Endothelial cell of umbilical vein (primary cell): Measurements from ENCODE around the gene OR4N2. TPM values are rescaled to one million over a fixed set of nuclear protein-coding genes. Genes with fewer than 3 reads are reported as not detected.
"Not testable (repeated sequence)": the region's sequence is repeated elsewhere in the genome, so short reads cannot be mapped to it uniquely, and the experiment has no call there.

Experiments
- BruUV-seq: library from RNA; stranded (reverse); fragments of 400-500 nt; replicated peaks from 2 replicates; lab custom pipeline; 2021; lab: Mats Ljungman, UMichigan
- CTCF ChIA-PET: fragments of 300-600, 350-600 bp; sonication (Branson Sonifier 250); formaldehyde crosslinking; loops from one replicate; lab custom pipeline; 2021; ENCODE audit warnings: antibody characterized with exemption, inconsistent platforms; lab: Charles Lee
- POLR2A ChIA-PET: fragments of 300-600, 350-600 bp; sonication (Branson Sonifier 250); formaldehyde crosslinking; loops from one replicate; lab custom pipeline; 2021; ENCODE audit warnings: antibody characterized with exemption, inconsistent platforms; lab: Charles Lee
- DNase-seq: peaks from one replicate; pipeline ENCODE4 v3.0.0-alpha.2; 2011; ENCODE audit warnings: low read depth, low spot score
- FAIRE-seq: peaks from 2 replicates; lab custom pipeline; 2011; peaks lifted over from hg19 to GRCh38; lab: Jason Lieb, UNC
- H2AFZ ChIP-seq: 2 replicates; pipeline ENCODE4 v1.6.0; 2012; ENCODE audit warnings: low read depth, low read length, control low read depth, inconsistent platforms
- H3K27ac ChIP-seq: 2 replicates; pipeline ENCODE4 v1.5.1; 2011; ENCODE audit warnings: low read depth, mild to moderate bottlenecking, control low read depth, low read length, moderate library complexity; ENCODE audit not compliant: insufficient read depth
- H3K27me3 ChIP-seq, 2 experiments: 2 replicates each; pipeline versions ENCODE4 v1.6.0 to v1.6.1; 2011; ENCODE audit warnings: low read length in 2 of 2, mixed read lengths in 1 of 2; ENCODE audit not compliant: control insufficient read depth in 2 of 2, insufficient read depth in 2 of 2
- H3K36me3 ChIP-seq, 2 experiments: 2 replicates in 1 of 2; 3 replicates in 1 of 2; pipeline ENCODE4 v1.5.1; 2011; ENCODE audit warnings: low read length in 2 of 2, mild to moderate bottlenecking in 1 of 2, moderate library complexity in 1 of 2; ENCODE audit not compliant: control insufficient read depth in 2 of 2, insufficient read depth in 2 of 2; ENCODE audit errors: extremely low read depth in 1 of 2
- H3K4me1 ChIP-seq: 3 replicates; pipeline ENCODE4 v1.5.1; 2011; ENCODE audit warnings: mild to moderate bottlenecking, low read length; ENCODE audit not compliant: control insufficient read depth, insufficient read depth; ENCODE audit errors: extremely low read depth
- H3K4me2 ChIP-seq: 2 replicates; pipeline ENCODE4 v1.6.1; 2011; ENCODE audit warnings: low read length, control low read depth, mixed read lengths; ENCODE audit not compliant: insufficient read depth
- H3K4me3 ChIP-seq, 3 experiments: fragments of 200-600 bp in 1 of 3; sonication (generic), shearing (Covaris generic) in 1 of 3; replicated peaks in 1 of 3; 2 replicates each; pipeline ENCODE4 v1.5.1; 2011 to 2016; ENCODE audit warnings: control low read depth in 3 of 3, low read length in 3 of 3, mild to moderate bottlenecking in 2 of 3, inconsistent platforms in 1 of 3, low read depth in 1 of 3, moderate library complexity in 1 of 3; ENCODE audit not compliant: insufficient read depth in 1 of 3
- H3K79me2 ChIP-seq: 2 replicates; pipeline ENCODE4 v1.6.0; 2012; ENCODE audit warnings: low read length, inconsistent platforms; ENCODE audit not compliant: control insufficient read depth, insufficient read depth
- H3K9ac ChIP-seq: replicated peaks from 2 replicates; pipeline ENCODE3; 2011; ENCODE audit warnings: low read length, control low read depth; ENCODE audit not compliant: insufficient read depth; ENCODE audit errors: extremely low read depth
- H3K9me1 ChIP-seq: replicated peaks from 3 replicates; pipeline ENCODE4 v1.6.0; 2011; ENCODE audit warnings: mild to moderate bottlenecking, low read length; ENCODE audit not compliant: control insufficient read depth, insufficient read depth; ENCODE audit errors: extremely low read depth
- H3K9me3 ChIP-seq: replicated peaks from 2 replicates; pipeline ENCODE4 v1.5.1; 2012; ENCODE audit warnings: low read length, inconsistent platforms; ENCODE audit not compliant: control insufficient read depth, insufficient read depth
- H4K20me1 ChIP-seq: replicated peaks from 2 replicates; pipeline ENCODE3; 2011; ENCODE audit warnings: mild to moderate bottlenecking, low read length; ENCODE audit not compliant: control insufficient read depth, insufficient read depth; ENCODE audit errors: extremely low read depth
- EZH2 ChIP-seq: IDR thresholded peaks from 2 replicates; pipeline ENCODE4 v1.6.1; 2012; ENCODE audit warnings: borderline replicate concordance, low read depth, mild to moderate bottlenecking, moderate library complexity, low read length, inconsistent platforms; ENCODE audit not compliant: severe bottlenecking
- FOS ChIP-seq: IDR thresholded peaks from 2 replicates; pipeline ENCODE4 v1.6.1; 2011; ENCODE audit warnings: mild to moderate bottlenecking, low read length, moderate library complexity, borderline replicate concordance; ENCODE audit not compliant: insufficient read depth
- POLR2A ChIP-seq: IDR thresholded peaks from 2 replicates; pipeline ENCODE4 v1.6.1; 2012; ENCODE audit warnings: low read depth, mild to moderate bottlenecking, control low read depth, low read length
- dilution Hi-C: fragments of 300-500 bp; cut with MboI; formaldehyde crosslinking; loops from one replicate; pipeline ENCODE4 v1.15.0; 2019; ENCODE audit warnings: low sequenced_read_pairs; ENCODE audit not compliant: extremely low pct_ligation_motif_present
- intact Hi-C: fragments of 100-400 bp; cut with micrococcal nuclease; formaldehyde crosslinking; loops from one replicate; pipeline ENCODE4 v1.10.0; 2022
- polyA plus RNA-seq, 4 experiments: library from polyadenylated mRNA; depleted of rRNA in 3 of 4; stranded (reverse) in 3 of 4; unstranded in 1 of 4; fragments of >200 nt; gene quantifications; 2 replicates each; pipeline versions ENCODE4 v1.2.1 to v1.2.3, GENCODE V29; 2011 to 2012; ENCODE audit warnings: missing spikeins in 1 of 4
- total RNA-seq: library from RNA; stranded (reverse); gene quantifications from 2 replicates; pipeline ENCODE4 v1.2.3, GENCODE V29; 2021
- TF ChIP-seq, protein P1 (sequence below), 2 donors: IDR thresholded peaks; 1 replicate in 1 of 2; 2 replicates in 1 of 2; pipeline ENCODE4 v1.5.1; 2011; ENCODE audit warnings: low read length in 2 of 2, mild to moderate bottlenecking in 2 of 2, moderate library complexity in 2 of 2, control low read depth in 1 of 2, inconsistent platforms in 1 of 2, low read depth in 1 of 2; ENCODE audit not compliant: insufficient read depth in 1 of 2; ENCODE audit errors: extremely low read depth in 1 of 2

OR4N2 gene
- total and polyA plus RNA-seq, 2 donors (not counting 3 experiments of a cell fraction or from before 2014, with no cell fraction given): not detected

DNA sequence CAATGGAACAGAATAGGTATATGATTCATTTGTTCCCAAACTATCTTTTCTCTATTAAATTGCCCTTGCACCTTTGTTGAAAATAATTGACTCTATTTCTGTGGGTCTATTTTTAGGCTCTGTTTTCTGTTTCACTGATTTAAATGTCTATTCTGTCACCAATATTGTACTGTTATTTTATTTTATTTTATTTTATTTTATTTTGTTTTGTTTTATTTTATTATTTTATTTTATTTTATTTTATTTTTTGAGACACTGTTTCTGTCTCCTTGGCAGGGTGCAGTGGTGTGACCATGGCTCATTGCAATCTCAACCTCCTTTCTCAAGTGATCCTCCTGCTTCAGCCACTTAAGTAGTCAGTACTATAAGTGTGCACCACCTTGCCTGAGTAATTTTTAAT, 34.9 kb downstream of the OR4N2 start:
- TF ChIP-seq POLR2A: no peak
- TF ChIP-seq, protein P1, sequence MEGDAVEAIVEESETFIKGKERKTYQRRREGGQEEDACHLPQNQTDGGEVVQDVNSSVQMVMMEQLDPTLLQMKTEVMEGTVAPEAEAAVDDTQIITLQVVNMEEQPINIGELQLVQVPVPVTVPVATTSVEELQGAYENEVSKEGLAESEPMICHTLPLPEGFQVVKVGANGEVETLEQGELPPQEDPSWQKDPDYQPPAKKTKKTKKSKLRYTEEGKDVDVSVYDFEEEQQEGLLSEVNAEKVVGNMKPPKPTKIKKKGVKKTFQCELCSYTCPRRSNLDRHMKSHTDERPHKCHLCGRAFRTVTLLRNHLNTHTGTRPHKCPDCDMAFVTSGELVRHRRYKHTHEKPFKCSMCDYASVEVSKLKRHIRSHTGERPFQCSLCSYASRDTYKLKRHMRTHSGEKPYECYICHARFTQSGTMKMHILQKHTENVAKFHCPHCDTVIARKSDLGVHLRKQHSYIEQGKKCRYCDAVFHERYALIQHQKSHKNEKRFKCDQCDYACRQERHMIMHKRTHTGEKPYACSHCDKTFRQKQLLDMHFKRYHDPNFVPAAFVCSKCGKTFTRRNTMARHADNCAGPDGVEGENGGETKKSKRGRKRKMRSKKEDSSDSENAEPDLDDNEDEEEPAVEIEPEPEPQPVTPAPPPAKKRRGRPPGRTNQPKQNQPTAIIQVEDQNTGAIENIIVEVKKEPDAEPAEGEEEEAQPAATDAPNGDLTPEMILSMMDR (IDR thresholded peaks at IDR 0.05; ENCODE audit: extremely low read depth in 1 of 2, insufficient read depth in 1 of 2, low read depth in 1 of 2, low read length in 2 of 2): no peak
- Histone ChIP-seq H4K20me1 (no peaks in the 10 kb centered on the region), H3K9me1 (no peaks in the 10 kb centered on the region), H3K36me3 (no peaks in the 10 kb centered on the region), H3K4me1 (no peaks in the 10 kb centered on the region), H3K79me2 (no peaks in the 10 kb centered on the region), H3K4me3 (no peak overlapping the region), H3K9ac (no peak overlapping the region), H3K27me3 (no peaks in the 10 kb centered on the region), H3K9me3 (no peaks in the 10 kb centered on the region), H3K27ac (no peak overlapping the region), H3K4me2 (no peak overlapping the region), H2AFZ (no peak overlapping the region)
- CTCF ChIA-PET: no interaction called here
- FAIRE-seq: no peak
- dilution Hi-C loops (no loop called here), intact Hi-C loops (no loop called here)
- no peak for DNase-seq
- POLR2A ChIA-PET: no interaction called here
- no TSS peak for BruUV-seq

DNA sequence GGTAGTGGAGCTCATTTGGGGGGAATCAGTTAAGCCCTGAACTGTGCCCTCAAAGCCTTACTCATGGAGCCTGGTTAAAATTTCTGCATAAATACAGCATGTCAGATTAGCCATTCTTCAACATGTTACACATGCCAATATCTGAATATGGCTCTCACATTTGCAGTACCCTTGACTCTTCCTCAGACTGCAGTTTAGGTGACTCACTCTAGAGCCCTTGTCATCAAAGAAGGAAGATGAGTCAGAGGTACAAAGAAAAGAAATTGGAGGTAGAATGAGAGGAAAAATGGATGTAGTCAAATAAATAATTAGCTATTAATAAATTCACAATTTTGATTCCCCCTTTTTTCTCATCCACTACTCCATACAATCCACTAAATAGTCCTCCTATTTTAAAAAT, 47.8 kb downstream of the OR4N2 start:
- H3K4me2 ChIP-seq: no peak overlapping the region
- ChIA-PET POLR2A (no interaction called here), CTCF (no interaction called here)
- H3K4me3 ChIP-seq: no peak overlapping the region
- DNase-seq: no peak
- H3K4me1 ChIP-seq: no peaks in the 10 kb centered on the region
- no peaks in the 10 kb centered on the region for H3K79me2 ChIP-seq
- H3K36me3 ChIP-seq: no peaks in the 10 kb centered on the region
- BruUV-seq: no TSS peak
- intact Hi-C loops (no loop called here), dilution Hi-C loops (no loop called here)
- no peak for FAIRE-seq
- TF ChIP-seq EZH2: no peak
- no peak for TF ChIP-seq FOS
- TF ChIP-seq, protein P1 (IDR thresholded peaks at IDR 0.05; ENCODE audit: extremely low read depth in 1 of 2, insufficient read depth in 1 of 2, low read depth in 1 of 2, low read length in 2 of 2): no peak
- no peaks in the 10 kb centered on the region for H3K9me1 ChIP-seq
- H3K27ac ChIP-seq: no peak overlapping the region
- no peaks in the 10 kb centered on the region for H4K20me1 ChIP-seq
- no peaks in the 10 kb centered on the region for H3K9me3 ChIP-seq
- no peak overlapping the region for H3K9ac ChIP-seq
- H2AFZ ChIP-seq: no peak overlapping the region
- no peaks in the 10 kb centered on the region for H3K27me3 ChIP-seq

DNA sequence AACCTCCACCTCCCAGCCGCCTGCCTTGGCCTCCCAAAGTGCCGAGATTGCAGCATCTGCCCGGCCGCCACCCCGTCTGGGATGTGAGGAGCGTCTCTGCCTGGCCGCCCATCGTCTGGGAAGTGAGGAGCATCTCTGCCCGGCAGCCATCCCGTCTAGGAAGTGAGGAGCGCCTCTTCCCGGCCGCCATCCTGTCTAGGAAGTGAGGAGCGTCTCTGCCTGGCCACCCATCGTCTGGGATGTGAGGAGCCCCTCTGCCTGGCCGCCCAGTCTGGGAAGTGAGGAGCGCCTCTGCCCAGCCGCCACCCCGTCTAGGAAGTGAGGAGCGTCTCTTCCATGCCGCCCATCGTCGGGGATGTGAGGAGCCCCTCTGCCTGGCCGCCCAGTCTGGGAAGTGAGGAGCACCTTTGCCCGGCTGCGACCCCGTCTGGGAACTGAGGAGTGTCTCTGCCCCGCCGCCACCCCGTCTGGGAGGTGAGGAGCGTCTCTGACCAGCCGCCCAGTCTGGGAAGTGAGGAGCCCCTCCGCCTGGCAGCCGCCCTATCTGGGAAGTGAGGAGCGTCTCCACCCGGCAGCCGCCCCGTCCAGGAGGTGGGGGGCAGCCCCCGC, 62.6 kb downstream of the OR4N2 start:
- FAIRE-seq, H3K9me1 ChIP-seq: not testable (repeated sequence)

More for the DNA sequence above, 62.6 kb downstream of the OR4N2 start:
- H3K27ac ChIP-seq, H3K9ac ChIP-seq, intact Hi-C loops, dilution Hi-C loops, H3K36me3 ChIP-seq, H2AFZ ChIP-seq, BruUV-seq, H4K20me1 ChIP-seq, CTCF ChIA-PET, POLR2A ChIA-PET, H3K9me3 ChIP-seq, H3K79me2 ChIP-seq, H3K4me2 ChIP-seq, H3K4me3 ChIP-seq, H3K27me3 ChIP-seq, DNase-seq, H3K4me1 ChIP-seq: not testable (repeated sequence)
